ENCODE data around the gene LRPAP1.
"Not testable (repeated sequence)": the region's sequence is repeated elsewhere in the genome, so short reads cannot be mapped to it uniquely, and the experiment has no call there.

- TF ChIP-seq, protein P1, sequence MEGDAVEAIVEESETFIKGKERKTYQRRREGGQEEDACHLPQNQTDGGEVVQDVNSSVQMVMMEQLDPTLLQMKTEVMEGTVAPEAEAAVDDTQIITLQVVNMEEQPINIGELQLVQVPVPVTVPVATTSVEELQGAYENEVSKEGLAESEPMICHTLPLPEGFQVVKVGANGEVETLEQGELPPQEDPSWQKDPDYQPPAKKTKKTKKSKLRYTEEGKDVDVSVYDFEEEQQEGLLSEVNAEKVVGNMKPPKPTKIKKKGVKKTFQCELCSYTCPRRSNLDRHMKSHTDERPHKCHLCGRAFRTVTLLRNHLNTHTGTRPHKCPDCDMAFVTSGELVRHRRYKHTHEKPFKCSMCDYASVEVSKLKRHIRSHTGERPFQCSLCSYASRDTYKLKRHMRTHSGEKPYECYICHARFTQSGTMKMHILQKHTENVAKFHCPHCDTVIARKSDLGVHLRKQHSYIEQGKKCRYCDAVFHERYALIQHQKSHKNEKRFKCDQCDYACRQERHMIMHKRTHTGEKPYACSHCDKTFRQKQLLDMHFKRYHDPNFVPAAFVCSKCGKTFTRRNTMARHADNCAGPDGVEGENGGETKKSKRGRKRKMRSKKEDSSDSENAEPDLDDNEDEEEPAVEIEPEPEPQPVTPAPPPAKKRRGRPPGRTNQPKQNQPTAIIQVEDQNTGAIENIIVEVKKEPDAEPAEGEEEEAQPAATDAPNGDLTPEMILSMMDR (IDR thresholded peaks at IDR 0.05 in 4 of 5, conservative IDR thresholded peaks at IDR 0.05 in 1 of 5): not testable (repeated sequence)
- not testable (repeated sequence) for TF ChIP-seq POLR2A (IDR thresholded peaks at IDR 0.05)
These were observed 20.6 kb downstream of the LRPAP1 start for GRCh38 chr4:3511601-3512000.
